Neural progenitor cell (in vitro differentiated cells): ENCODE data around the gene PINK1. TPM values are rescaled to one million over a fixed set of nuclear protein-coding genes. Genes with fewer than 3 reads are reported as not detected.

ENCODE experiments used
- DNase-seq: peaks from one replicate; pipeline ENCODE4 v3.0.0-alpha.2; 2016; ENCODE audit warnings: low spot score
- H2AFZ ChIP-seq: fragments of 200-600 bp; sonication (generic); replicated peaks from 2 replicates; pipeline ENCODE4 v1.6.1; 2016; ENCODE audit warnings: antibody characterized with exemption
- H3F3A ChIP-seq: fragments of 200-600 bp; sonication (generic); 2 replicates; pipeline ENCODE4 v1.6.1; 2016; ENCODE audit warnings: antibody characterized with exemption, low read depth
- H3K27ac ChIP-seq: fragments of 200-600 bp; sonication (generic); 2 replicates; pipeline ENCODE4 v1.5.1; 2016; ENCODE audit warnings: mild to moderate bottlenecking
- H3K27me3 ChIP-seq: fragments of 200-600 bp; sonication (generic); 2 replicates; pipeline ENCODE4 v1.6.1; 2016; ENCODE audit warnings: mild to moderate bottlenecking, moderate library complexity
- H3K36me3 ChIP-seq: fragments of 200-600 bp; sonication (generic); 2 replicates; pipeline ENCODE4 v1.5.1; 2016
- H3K4me1 ChIP-seq: fragments of 200-600 bp; sonication (generic); 2 replicates; pipeline ENCODE4 v1.6.1; 2016; ENCODE audit warnings: mixed run types
- H3K4me2 ChIP-seq: fragments of 200-600 bp; sonication (generic); 2 replicates; pipeline ENCODE4 v1.6.1; 2016
- H3K4me3 ChIP-seq: fragments of 200-600 bp; sonication (generic); 2 replicates; pipeline ENCODE4 v1.5.1; 2016
- H3K79me2 ChIP-seq: fragments of 200-600 bp; sonication (generic); 2 replicates; pipeline ENCODE4 v1.6.1; 2016; ENCODE audit warnings: low read depth
- H3K9ac ChIP-seq: fragments of 200-600 bp; sonication (generic); 2 replicates; pipeline ENCODE4 v1.6.1; 2016
- H3K9me3 ChIP-seq: fragments of 200-600 bp; sonication (generic); 2 replicates; pipeline ENCODE4 v1.5.1; 2016; ENCODE audit warnings: low read depth
- H4K20me1 ChIP-seq: fragments of 200-600 bp; sonication (generic); 2 replicates; pipeline ENCODE4 v1.6.1; 2016; ENCODE audit warnings: low read depth
- H3K27ac Mint-ChIP-seq: 3 replicates; pipeline ENCODE4 v1.8.0; 2021; ENCODE audit warnings: mixed read lengths
- H3K27me3 Mint-ChIP-seq: 2 replicates; pipeline ENCODE4 v1.8.0; 2022; ENCODE audit warnings: low read depth, mild to moderate bottlenecking, inconsistent platforms, moderate library complexity, mixed read lengths; ENCODE audit not compliant: insufficient read depth
- H3K36me3 Mint-ChIP-seq: 3 replicates; pipeline ENCODE4 v1.8.0; 2021; ENCODE audit warnings: mixed read lengths
- H3K4me1 Mint-ChIP-seq: 3 replicates; pipeline ENCODE4 v1.8.0; 2021; ENCODE audit warnings: mixed read lengths
- H3K4me3 Mint-ChIP-seq: 3 replicates; pipeline ENCODE4 v1.8.0; 2021; ENCODE audit warnings: mild to moderate bottlenecking, moderate library complexity, mixed read lengths
- H3K9me3 Mint-ChIP-seq: 3 replicates; pipeline ENCODE4 v1.8.0; 2020; ENCODE audit warnings: mixed read lengths
- EZH2 ChIP-seq: fragments of 200-600 bp; sonication (generic); IDR thresholded peaks from 2 replicates; pipeline ENCODE4 v1.6.1; 2017; ENCODE audit warnings: antibody characterized with exemption, mild to moderate bottlenecking, moderate library complexity
- EZH2phosphoT487 ChIP-seq: fragments of 200-600 bp; sonication (generic); IDR thresholded peaks from 2 replicates; pipeline ENCODE4 v1.6.1; 2017; ENCODE audit warnings: antibody characterized with exemption
- total RNA-seq: library from RNA; depleted of rRNA; stranded (reverse); fragments of >200 nt; gene quantifications from 2 replicates; pipeline ENCODE4 v1.2.3, GENCODE V29; 2015; ENCODE audit warnings: low replicate concordance
- TF ChIP-seq, protein P1 (sequence below): fragments of 200-600 bp; sonication (generic); IDR thresholded peaks from 2 replicates; pipeline ENCODE4 v1.5.1; 2017; ENCODE audit warnings: antibody characterized with exemption, mild to moderate bottlenecking

Gene PINK1
- total RNA-seq, 1 donor from 2014 or later: 13.3 TPM

DNA sequence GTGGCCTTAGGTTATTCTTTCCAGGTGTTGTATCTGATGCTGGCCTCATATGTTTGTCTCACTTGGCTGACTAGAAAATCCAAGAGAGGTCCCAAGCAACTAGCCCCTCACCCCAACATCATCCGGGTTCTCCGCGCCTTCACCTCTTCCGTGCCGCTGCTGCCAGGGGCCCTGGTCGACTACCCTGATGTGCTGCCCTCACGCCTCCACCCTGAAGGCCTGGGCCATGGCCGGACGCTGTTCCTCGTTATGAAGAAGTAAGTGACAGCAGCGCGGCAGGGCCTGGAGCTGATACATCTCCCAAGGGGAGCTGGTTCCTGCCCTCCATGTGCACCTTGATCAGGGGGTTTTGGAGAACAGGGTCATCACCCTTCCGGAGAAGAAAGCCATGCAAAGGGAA lies 11.2 kb downstream of the PINK1 start:
- Mint-ChIP-seq H3K9me3 (no peaks in the 10 kb centered on the region), H3K27me3 (peaks cover 2% of the 10 kb centered on the region), H3K4me3 (no peak overlapping the region), H3K27ac (no peak overlapping the region), H3K4me1 (no peaks in the 10 kb centered on the region), H3K36me3 (no peaks in the 10 kb centered on the region)
- Histone ChIP-seq H3K36me3 (no peaks in the 10 kb centered on the region), H3K4me1 (no peaks in the 10 kb centered on the region), H3K4me3 (no peak overlapping the region), H4K20me1 (no peaks in the 10 kb centered on the region), H3K9ac (no peak overlapping the region), H3K27ac (no peak overlapping the region), H3K79me2 (no peaks in the 10 kb centered on the region), H3K27me3 (no peaks in the 10 kb centered on the region), H3K9me3 (no peaks in the 10 kb centered on the region), H3F3A (no peaks in the 10 kb centered on the region), H3K4me2 (no peak overlapping the region), H2AFZ (no peak overlapping the region)
- DNase-seq: no peak
- TF ChIP-seq EZH2phosphoT487 (no peak), EZH2 (no peak)
- TF ChIP-seq, protein P1, sequence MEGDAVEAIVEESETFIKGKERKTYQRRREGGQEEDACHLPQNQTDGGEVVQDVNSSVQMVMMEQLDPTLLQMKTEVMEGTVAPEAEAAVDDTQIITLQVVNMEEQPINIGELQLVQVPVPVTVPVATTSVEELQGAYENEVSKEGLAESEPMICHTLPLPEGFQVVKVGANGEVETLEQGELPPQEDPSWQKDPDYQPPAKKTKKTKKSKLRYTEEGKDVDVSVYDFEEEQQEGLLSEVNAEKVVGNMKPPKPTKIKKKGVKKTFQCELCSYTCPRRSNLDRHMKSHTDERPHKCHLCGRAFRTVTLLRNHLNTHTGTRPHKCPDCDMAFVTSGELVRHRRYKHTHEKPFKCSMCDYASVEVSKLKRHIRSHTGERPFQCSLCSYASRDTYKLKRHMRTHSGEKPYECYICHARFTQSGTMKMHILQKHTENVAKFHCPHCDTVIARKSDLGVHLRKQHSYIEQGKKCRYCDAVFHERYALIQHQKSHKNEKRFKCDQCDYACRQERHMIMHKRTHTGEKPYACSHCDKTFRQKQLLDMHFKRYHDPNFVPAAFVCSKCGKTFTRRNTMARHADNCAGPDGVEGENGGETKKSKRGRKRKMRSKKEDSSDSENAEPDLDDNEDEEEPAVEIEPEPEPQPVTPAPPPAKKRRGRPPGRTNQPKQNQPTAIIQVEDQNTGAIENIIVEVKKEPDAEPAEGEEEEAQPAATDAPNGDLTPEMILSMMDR: no peak

DNA sequence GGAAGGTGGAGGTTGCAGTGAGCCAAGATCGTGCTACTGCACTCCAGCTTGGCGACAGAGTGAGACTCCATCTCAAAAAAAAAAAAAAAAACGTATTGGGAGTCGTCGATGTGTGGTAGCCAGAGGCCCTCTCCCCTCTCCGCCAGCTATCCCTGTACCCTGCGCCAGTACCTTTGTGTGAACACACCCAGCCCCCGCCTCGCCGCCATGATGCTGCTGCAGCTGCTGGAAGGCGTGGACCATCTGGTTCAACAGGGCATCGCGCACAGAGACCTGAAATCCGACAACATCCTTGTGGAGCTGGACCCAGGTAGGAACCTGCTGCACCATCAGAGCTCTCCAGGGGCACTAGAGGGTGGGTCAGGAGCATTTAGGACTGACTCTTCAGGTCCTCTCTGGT lies 12.2 kb downstream of the PINK1 start:
- Histone ChIP-seq H3K9me3 (no peaks in the 10 kb centered on the region), H3K4me2 (no peak overlapping the region), H3K4me3 (no peak overlapping the region), H2AFZ (no peak overlapping the region), H3K9ac (no peak overlapping the region), H4K20me1 (no peaks in the 10 kb centered on the region), H3K36me3 (no peaks in the 10 kb centered on the region), H3F3A (no peaks in the 10 kb centered on the region), H3K79me2 (no peaks in the 10 kb centered on the region), H3K4me1 (no peaks in the 10 kb centered on the region), H3K27me3 (no peaks in the 10 kb centered on the region), H3K27ac (no peak overlapping the region)
- TF ChIP-seq EZH2phosphoT487 (no peak), EZH2 (no peak)
- TF ChIP-seq, protein P1: no peak
- no peak for DNase-seq
- no peaks in the 10 kb centered on the region for H3K9me3 Mint-ChIP-seq
- no peaks in the 10 kb centered on the region for H3K4me1 Mint-ChIP-seq
- peaks cover 2% of the 10 kb centered on the region for H3K27me3 Mint-ChIP-seq
- peaks cover 7% of the 10 kb centered on the region for H3K36me3 Mint-ChIP-seq
- no peak overlapping the region for H3K4me3 Mint-ChIP-seq
- H3K27ac Mint-ChIP-seq: no peak overlapping the region

DNA sequence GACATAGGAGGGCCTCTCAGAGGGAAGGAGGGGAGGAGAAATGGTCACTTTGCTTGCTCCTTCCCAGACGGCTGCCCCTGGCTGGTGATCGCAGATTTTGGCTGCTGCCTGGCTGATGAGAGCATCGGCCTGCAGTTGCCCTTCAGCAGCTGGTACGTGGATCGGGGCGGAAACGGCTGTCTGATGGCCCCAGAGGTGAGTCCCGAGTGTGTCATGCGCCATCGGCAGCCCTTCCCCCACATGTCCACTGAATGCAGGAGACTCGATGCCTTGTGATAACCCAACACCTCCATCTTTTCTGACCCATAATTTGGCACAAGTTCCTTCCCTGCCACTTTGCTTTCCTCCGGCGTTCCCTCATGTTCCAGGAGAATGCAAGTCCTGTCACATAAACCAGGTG lies 15.2 kb downstream of the PINK1 start:
- TF ChIP-seq, protein P1: no peak
- TF ChIP-seq EZH2phosphoT487 (no peak), EZH2 (no peak)
- Histone ChIP-seq H3K36me3 (no peaks in the 10 kb centered on the region), H3K27me3 (no peaks in the 10 kb centered on the region), H2AFZ (no peak overlapping the region), H3K9me3 (no peaks in the 10 kb centered on the region), H3F3A (no peaks in the 10 kb centered on the region), H4K20me1 (no peaks in the 10 kb centered on the region), H3K4me1 (no peaks in the 10 kb centered on the region), H3K79me2 (no peaks in the 10 kb centered on the region), H3K27ac (no peak overlapping the region), H3K9ac (no peak overlapping the region), H3K4me3 (no peak overlapping the region), H3K4me2 (no peak overlapping the region)
- H3K9me3 Mint-ChIP-seq: no peaks in the 10 kb centered on the region
- no peak overlapping the region for H3K27ac Mint-ChIP-seq
- no peaks in the 10 kb centered on the region for H3K27me3 Mint-ChIP-seq
- no peaks in the 10 kb centered on the region for H3K4me1 Mint-ChIP-seq
- no peak overlapping the region for H3K4me3 Mint-ChIP-seq
- no peak for DNase-seq
- peaks cover 24% of the 10 kb centered on the region for H3K36me3 Mint-ChIP-seq

DNA sequence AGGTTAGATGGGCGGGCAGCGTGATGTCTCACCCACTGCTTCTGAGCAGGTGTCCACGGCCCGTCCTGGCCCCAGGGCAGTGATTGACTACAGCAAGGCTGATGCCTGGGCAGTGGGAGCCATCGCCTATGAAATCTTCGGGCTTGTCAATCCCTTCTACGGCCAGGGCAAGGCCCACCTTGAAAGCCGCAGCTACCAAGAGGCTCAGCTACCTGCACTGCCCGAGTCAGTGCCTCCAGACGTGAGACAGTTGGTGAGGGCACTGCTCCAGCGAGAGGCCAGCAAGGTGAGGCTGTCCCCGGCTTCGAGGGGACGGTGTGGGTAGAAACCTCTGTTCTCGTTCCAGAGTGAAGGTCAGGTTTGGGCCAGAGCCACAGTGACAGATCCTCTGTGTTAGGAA lies 15.7 kb downstream of the PINK1 start:
- H3F3A ChIP-seq: no peaks in the 10 kb centered on the region
- no peaks in the 10 kb centered on the region for H3K9me3 ChIP-seq
- Mint-ChIP-seq H3K27ac (no peak overlapping the region), H3K27me3 (no peaks in the 10 kb centered on the region), H3K4me3 (no peak overlapping the region), H3K4me1 (no peaks in the 10 kb centered on the region), H3K9me3 (no peaks in the 10 kb centered on the region), H3K36me3 (peaks cover 24% of the 10 kb centered on the region)
- no peaks in the 10 kb centered on the region for H3K4me1 ChIP-seq
- no peaks in the 10 kb centered on the region for H3K36me3 ChIP-seq
- no peaks in the 10 kb centered on the region for H3K27me3 ChIP-seq
- H4K20me1 ChIP-seq: no peaks in the 10 kb centered on the region
- no peaks in the 10 kb centered on the region for H3K79me2 ChIP-seq
- no peak overlapping the region for H3K4me2 ChIP-seq
- no peak overlapping the region for H2AFZ ChIP-seq
- no peak for TF ChIP-seq EZH2
- no peak for TF ChIP-seq EZH2phosphoT487
- TF ChIP-seq, protein P1: no peak
- H3K4me3 ChIP-seq: no peak overlapping the region
- DNase-seq: no peak
- no peak overlapping the region for H3K9ac ChIP-seq
- H3K27ac ChIP-seq: no peak overlapping the region
